Panc1 (cell line): ENCODE data around the gene GRK3. TPM values are rescaled to one million over a fixed set of nuclear protein-coding genes. Genes with fewer than 3 reads are reported as not detected.
"Not testable (repeated sequence)": the region's sequence is repeated elsewhere in the genome, so short reads cannot be mapped to it uniquely, and the experiment has no call there.

ENCODE experiments used
- ATAC-seq: fragments of 200-7000 bp; cut with Tn5 transposase; 2 replicates; pipeline ENCODE4 v1.9.1; 2020; ENCODE audit warnings: mild to moderate bottlenecking, moderate library complexity
- BruUV-seq: library from RNA; stranded (reverse); fragments of 400-500 nt; replicated peaks from 2 replicates; lab custom pipeline; 2021; lab: Mats Ljungman, UMichigan
- CTCF ChIA-PET: fragments of 300-600 bp; sonication (Branson Sonifier 250); formaldehyde crosslinking; loops from one replicate; lab custom pipeline; 2022; ENCODE audit warnings: antibody characterized with exemption; lab: Charles Lee
- POLR2A ChIA-PET: fragments of 300-600 bp; sonication (Branson Sonifier 250); formaldehyde crosslinking; loops from one replicate; lab custom pipeline; 2022; ENCODE audit warnings: antibody characterized with exemption; lab: Charles Lee
- DNase-seq: peaks from one replicate; pipeline ENCODE4 v3.0.0-alpha.2; 2010; ENCODE audit warnings: low read depth, low spot score
- H3K27ac ChIP-seq: 2 replicates; pipeline ENCODE4 v1.5.1; 2011; ENCODE audit warnings: mild to moderate bottlenecking, low read length, inconsistent platforms
- H3K27me3 ChIP-seq: fragments of 200-500 bp; sonication (Bioruptor generic); 2 replicates; pipeline ENCODE4 v1.6.0; 2014; ENCODE audit warnings: low read length, inconsistent platforms; ENCODE audit not compliant: control insufficient read depth, insufficient read depth
- H3K36me3 ChIP-seq: fragments of 200-500 bp; sonication (Bioruptor generic); 2 replicates; pipeline ENCODE4 v1.5.1; 2014; ENCODE audit warnings: inconsistent platforms, mild to moderate bottlenecking, low read length, moderate library complexity; ENCODE audit not compliant: control insufficient read depth, insufficient read depth
- H3K4me1 ChIP-seq: 2 replicates; pipeline ENCODE4 v1.5.1; 2011; ENCODE audit warnings: inconsistent platforms, mild to moderate bottlenecking, low read length, moderate library complexity; ENCODE audit not compliant: control insufficient read depth, insufficient read depth
- H3K4me3 ChIP-seq, 2 experiments: 2 replicates each; pipeline ENCODE4 v1.5.1; 2011 to 2012; ENCODE audit warnings: low read depth in 2 of 2, low read length in 2 of 2, mild to moderate bottlenecking in 2 of 2, inconsistent platforms in 1 of 2, moderate library complexity in 1 of 2
- H3K9me3 ChIP-seq: fragments of 200-500 bp; sonication (Bioruptor generic); 2 replicates; pipeline ENCODE4 v1.5.1; 2014; ENCODE audit warnings: low read depth, mild to moderate bottlenecking, inconsistent platforms, low read length, moderate library complexity; ENCODE audit not compliant: control insufficient read depth, insufficient read depth
- CTCF ChIP-seq: fragments of 450-650 bp; IDR thresholded peaks from 2 replicates; pipeline ENCODE4 v1.5.1; 2017; ENCODE audit warnings: mild to moderate bottlenecking
- POLR2AphosphoS5 ChIP-seq: IDR thresholded peaks from 2 replicates; pipeline ENCODE4 v1.6.1; 2012; ENCODE audit warnings: mild to moderate bottlenecking, low read depth, low read length, moderate library complexity
- SIN3A ChIP-seq: IDR thresholded peaks from 2 replicates; pipeline ENCODE4 v1.6.1; 2012; ENCODE audit warnings: low read depth, mild to moderate bottlenecking, low read length, moderate library complexity, borderline replicate concordance; ENCODE audit not compliant: insufficient read depth
- TCF7L2 ChIP-seq: IDR thresholded peaks from 2 replicates; pipeline ENCODE4 v1.6.1; 2011; ENCODE audit warnings: mild to moderate bottlenecking, low read depth, low read length, inconsistent platforms
- in situ Hi-C: cut with HindIII; loops from 2 replicates; pipeline ENCODE4 v1.10.0; 2016; ENCODE audit warnings: low sequenced_read_pairs, low pct_unique_long_range_greater_than_20kb
- intact Hi-C: fragments of 100-400 bp; cut with micrococcal nuclease; formaldehyde crosslinking; loops from one replicate; pipeline ENCODE4 v1.10.0; 2022; ENCODE audit not compliant: unreplicated experiment
- total RNA-seq: library from RNA; stranded (reverse); gene quantifications from one replicate; pipeline ENCODE4 v1.2.1, GENCODE V29; 2021; ENCODE audit not compliant: unreplicated experiment
- TF ChIP-seq, protein P1 (sequence below), 2 experiments: IDR thresholded peaks; 2 replicates each; pipeline ENCODE4 v1.6.1; 2011 to 2012; ENCODE audit warnings: low read depth in 2 of 2, control low read depth in 1 of 2, low read length in 1 of 2, mild to moderate bottlenecking in 1 of 2, moderate library complexity in 1 of 2; ENCODE audit not compliant: insufficient read depth in 1 of 2

GRK3 gene
- total RNA-seq, 1 experiment from 2014 or later, result 12.0 TPM

DNA sequence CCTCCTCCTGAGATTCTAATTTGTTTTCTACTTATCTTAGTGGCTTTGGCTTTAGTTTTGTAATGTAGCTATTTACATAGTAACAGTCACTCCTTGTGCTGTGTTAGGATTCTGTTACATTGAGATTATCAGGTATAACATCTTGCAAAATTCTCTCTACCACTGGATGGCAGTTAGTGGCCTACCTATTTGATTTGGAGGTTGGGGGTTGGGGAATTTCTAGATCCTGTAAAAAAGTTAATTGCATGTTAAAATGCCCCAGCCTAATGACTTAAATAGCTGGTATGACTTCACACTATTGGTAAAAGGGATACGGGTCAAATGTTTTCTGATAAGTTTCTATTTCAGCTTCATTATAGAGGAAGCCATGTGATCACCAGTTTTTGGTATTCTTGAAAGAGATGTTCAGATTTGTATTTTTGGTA lies 2.8 kb downstream of the GRK3 start:
- H3K36me3 ChIP-seq, result no peaks in the 10 kb centered on the region; the same call in 1 of the 2 replicates
- no peak overlapping the region for H3K4me3 ChIP-seq
- POLR2A ChIA-PET, result no interaction called here
- H3K27ac ChIP-seq, result no peak overlapping the region
- ATAC-seq (no peak), DNase-seq (no peak)
- TF ChIP-seq, protein P1, sequence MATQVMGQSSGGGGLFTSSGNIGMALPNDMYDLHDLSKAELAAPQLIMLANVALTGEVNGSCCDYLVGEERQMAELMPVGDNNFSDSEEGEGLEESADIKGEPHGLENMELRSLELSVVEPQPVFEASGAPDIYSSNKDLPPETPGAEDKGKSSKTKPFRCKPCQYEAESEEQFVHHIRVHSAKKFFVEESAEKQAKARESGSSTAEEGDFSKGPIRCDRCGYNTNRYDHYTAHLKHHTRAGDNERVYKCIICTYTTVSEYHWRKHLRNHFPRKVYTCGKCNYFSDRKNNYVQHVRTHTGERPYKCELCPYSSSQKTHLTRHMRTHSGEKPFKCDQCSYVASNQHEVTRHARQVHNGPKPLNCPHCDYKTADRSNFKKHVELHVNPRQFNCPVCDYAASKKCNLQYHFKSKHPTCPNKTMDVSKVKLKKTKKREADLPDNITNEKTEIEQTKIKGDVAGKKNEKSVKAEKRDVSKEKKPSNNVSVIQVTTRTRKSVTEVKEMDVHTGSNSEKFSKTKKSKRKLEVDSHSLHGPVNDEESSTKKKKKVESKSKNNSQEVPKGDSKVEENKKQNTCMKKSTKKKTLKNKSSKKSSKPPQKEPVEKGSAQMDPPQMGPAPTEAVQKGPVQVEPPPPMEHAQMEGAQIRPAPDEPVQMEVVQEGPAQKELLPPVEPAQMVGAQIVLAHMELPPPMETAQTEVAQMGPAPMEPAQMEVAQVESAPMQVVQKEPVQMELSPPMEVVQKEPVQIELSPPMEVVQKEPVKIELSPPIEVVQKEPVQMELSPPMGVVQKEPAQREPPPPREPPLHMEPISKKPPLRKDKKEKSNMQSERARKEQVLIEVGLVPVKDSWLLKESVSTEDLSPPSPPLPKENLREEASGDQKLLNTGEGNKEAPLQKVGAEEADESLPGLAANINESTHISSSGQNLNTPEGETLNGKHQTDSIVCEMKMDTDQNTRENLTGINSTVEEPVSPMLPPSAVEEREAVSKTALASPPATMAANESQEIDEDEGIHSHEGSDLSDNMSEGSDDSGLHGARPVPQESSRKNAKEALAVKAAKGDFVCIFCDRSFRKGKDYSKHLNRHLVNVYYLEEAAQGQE (IDR thresholded peaks at IDR 0.05; ENCODE audit: insufficient read depth in 1 of 2, low read depth in 2 of 2, low read length in 1 of 2), result no peak
- TF ChIP-seq POLR2AphosphoS5 (no peak), SIN3A (no peak), TCF7L2 (no peak), CTCF (peak; percentile 10; the same call in 1 of the 2 replicates)
- H3K27me3 ChIP-seq, result no peaks in the 10 kb centered on the region
- in situ Hi-C loops (no loop called here), intact Hi-C loops (no loop called here)
- CTCF ChIA-PET, result no interaction called here
- H3K9me3 ChIP-seq, result no peaks in the 10 kb centered on the region
- no TSS peak for BruUV-seq
- H3K4me1 ChIP-seq, result peaks cover 20% of the 10 kb centered on the region

DNA sequence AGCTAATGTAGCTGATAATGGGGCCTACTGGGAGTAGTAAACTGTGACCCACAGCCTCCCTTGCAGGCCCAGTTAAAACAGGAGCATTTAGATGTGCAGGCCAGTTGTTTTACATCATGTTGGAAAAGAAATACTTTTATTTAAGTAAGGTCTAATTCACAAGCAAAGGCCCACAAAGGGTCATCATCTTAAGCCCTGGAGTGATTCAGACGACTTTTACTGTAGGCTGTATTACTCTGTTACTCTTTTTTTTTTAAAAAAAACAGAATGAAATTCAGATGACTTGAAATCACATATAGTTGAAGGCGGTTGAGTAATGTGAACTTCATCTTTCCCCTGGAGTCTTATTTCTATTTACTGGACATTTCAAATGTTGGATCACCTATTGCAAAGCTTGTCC lies 3.6 kb downstream of the GRK3 start:
- H3K27me3 ChIP-seq, H3K36me3 ChIP-seq, intact Hi-C loops, BruUV-seq, DNase-seq, POLR2A ChIA-PET, CTCF ChIA-PET, ATAC-seq, H3K27ac ChIP-seq, H3K9me3 ChIP-seq, in situ Hi-C loops, H3K4me3 ChIP-seq: not testable (repeated sequence)
- peaks cover 20% of the 10 kb centered on the region for H3K4me1 ChIP-seq

- TF ChIP-seq CTCF (no peak), SIN3A (no peak), TCF7L2 (no peak), POLR2AphosphoS5 (no peak)
- TF ChIP-seq, protein P1 (IDR thresholded peaks at IDR 0.05; ENCODE audit: insufficient read depth in 1 of 2, low read depth in 2 of 2, low read length in 1 of 2), result no peak
- no peak for DNase-seq
- CTCF ChIA-PET, result interaction anchor here (0.5 kb wide), 1 partner anchor 13 kb away, joined by 3 read pairs; no protein-coding TSS in a partner anchor
Measured at GRCh38 chr22:25569361-25569760, 4.9 kb downstream of the GRK3 start.

More at GRCh38 chr22:25569361-25569760, 4.9 kb downstream of the GRK3 start:
- Histone ChIP-seq H3K27ac (no peak overlapping the region), H3K4me3 (no peak overlapping the region), H3K9me3 (no peaks in the 10 kb centered on the region), H3K36me3 (no peaks in the 10 kb centered on the region; the same call in 1 of the 2 replicates), H3K4me1 (peaks cover 20% of the 10 kb centered on the region), H3K27me3 (no peaks in the 10 kb centered on the region)
- no TSS peak for BruUV-seq
- intact Hi-C loops (no loop called here), in situ Hi-C loops (no loop called here)
- POLR2A ChIA-PET, result no interaction called here
- no peak for ATAC-seq
